ENCODE data around the gene STPG3.

The STPG3 gene

DNA sequence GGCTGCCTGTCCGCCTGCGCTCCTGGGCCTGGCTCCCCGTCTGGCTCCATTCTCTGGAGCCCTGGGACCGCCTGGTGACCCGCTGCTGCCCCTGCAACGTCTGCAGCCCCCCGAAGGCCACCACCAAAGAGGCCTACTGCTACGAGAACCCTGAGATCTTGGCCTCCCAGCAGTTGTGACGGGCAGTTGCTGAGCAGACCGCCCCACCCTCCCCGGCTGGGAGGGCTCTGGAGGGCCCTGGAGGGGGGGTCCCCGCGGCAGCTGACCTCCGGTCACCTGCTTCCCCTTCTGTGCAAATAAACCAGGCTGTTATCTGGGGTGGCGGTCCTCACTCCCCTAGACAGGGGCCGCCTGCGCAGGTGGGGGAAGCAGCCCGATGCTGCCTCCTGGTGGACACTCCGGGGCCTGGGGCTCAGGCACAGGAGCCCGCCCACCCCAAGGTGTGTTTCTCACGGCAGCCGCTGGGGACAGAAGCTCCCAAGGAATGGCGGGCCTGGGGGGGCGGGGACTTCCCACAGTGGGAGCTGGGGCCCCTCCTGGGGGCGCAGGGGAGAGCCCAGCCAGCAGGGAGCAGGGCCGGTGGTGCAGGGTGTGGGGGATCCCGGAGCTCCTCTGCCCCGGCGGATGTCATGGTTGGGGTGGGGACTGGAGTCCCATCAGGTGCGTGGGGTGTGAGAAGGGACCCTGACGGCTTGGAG lies 14.7 kb upstream of the STPG3 start:
- H3K27ac ChIP-seq, result peak overlapping the region; percentile 97
- TF ChIP-seq ZFX (IDR thresholded peaks at IDR 0.05; ENCODE audit: borderline replicate concordance), result no peak
- TF ChIP-seq, protein P1, sequence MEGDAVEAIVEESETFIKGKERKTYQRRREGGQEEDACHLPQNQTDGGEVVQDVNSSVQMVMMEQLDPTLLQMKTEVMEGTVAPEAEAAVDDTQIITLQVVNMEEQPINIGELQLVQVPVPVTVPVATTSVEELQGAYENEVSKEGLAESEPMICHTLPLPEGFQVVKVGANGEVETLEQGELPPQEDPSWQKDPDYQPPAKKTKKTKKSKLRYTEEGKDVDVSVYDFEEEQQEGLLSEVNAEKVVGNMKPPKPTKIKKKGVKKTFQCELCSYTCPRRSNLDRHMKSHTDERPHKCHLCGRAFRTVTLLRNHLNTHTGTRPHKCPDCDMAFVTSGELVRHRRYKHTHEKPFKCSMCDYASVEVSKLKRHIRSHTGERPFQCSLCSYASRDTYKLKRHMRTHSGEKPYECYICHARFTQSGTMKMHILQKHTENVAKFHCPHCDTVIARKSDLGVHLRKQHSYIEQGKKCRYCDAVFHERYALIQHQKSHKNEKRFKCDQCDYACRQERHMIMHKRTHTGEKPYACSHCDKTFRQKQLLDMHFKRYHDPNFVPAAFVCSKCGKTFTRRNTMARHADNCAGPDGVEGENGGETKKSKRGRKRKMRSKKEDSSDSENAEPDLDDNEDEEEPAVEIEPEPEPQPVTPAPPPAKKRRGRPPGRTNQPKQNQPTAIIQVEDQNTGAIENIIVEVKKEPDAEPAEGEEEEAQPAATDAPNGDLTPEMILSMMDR (IDR thresholded peaks at IDR 0.05), result peak; percentile 99

DNA sequence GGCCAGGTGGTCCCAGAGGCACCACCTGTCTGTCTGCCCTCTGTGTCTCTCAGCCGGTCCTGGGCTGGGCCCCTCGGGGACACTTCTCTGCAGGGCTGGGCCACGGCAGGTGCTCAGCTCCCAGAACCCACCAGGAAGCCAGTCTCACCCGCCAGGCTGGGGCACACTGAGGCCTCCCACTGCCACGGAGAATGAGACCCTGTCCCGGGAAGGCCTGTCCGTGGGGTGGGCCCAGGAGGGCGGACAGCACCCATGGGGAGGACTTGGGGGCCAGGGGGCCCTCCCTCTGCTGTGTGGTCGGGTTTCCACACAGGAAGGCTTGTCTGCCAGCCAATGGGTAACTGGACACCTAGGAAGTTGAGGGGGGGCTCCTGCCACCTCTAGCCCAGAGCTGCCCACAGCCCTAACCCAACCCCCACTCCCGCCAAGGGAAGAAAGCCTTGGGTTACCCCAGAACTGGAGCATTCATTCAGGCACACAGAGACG lies 14.1 kb upstream of the STPG3 start:
- TF ChIP-seq ZFX (IDR thresholded peaks at IDR 0.05; ENCODE audit: borderline replicate concordance), result no peak
- TF ChIP-seq, protein P1 (IDR thresholded peaks at IDR 0.05), result no peak
- peak overlapping the region; percentile 97 for H3K27ac ChIP-seq

DNA sequence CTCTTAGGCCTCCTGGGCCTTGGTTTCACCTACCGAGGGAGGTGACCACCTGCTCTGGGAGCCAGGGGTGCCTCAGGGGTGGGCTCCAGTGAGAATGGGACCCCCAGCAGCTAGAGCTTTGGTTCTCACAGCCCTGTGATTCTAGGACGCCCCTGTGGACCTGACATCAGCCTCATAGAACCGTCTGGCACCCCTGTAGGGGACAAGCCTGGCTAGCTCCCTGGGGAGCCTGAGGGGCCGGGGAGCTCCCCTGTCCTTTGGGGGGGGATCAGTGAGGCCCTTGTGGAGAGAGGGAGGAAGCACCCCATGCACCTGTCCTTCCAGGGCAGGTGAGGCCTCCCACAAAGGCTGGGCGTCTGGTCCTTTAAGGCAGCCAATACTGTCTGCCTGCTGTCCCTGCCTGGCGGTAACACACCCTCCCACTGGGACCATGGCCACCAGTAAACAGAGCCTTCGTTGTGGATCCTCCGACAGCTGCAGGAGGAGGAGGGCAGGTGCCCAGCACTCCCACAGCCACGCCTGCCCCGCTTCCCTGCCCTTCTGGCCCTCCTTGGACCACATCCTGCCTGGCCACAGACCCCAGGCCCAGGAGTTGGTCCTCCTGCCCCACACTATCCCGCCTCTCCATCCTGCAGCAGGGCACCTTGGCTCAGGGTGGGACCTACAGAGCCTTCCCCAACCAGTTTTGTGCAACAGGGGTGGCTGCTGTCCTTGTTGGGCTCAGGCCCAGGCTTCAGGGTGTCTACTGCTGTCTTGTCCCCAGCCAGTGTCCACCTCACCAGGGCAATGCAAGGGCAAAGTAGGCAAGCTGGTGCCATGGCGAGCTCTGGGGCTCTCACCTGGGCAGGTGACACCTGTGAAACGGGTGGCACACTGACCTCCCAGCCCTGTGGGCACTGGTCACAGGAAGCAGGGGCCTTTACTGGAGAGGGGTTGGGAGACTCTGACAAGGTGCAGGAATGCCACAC lies 13.0 kb upstream of the STPG3 start:
- peak overlapping the region; percentile 97 for H3K27ac ChIP-seq
- TF ChIP-seq ZFX (IDR thresholded peaks at IDR 0.05; ENCODE audit: borderline replicate concordance), result no peak
- TF ChIP-seq, protein P1 (IDR thresholded peaks at IDR 0.05), result no peak

DNA sequence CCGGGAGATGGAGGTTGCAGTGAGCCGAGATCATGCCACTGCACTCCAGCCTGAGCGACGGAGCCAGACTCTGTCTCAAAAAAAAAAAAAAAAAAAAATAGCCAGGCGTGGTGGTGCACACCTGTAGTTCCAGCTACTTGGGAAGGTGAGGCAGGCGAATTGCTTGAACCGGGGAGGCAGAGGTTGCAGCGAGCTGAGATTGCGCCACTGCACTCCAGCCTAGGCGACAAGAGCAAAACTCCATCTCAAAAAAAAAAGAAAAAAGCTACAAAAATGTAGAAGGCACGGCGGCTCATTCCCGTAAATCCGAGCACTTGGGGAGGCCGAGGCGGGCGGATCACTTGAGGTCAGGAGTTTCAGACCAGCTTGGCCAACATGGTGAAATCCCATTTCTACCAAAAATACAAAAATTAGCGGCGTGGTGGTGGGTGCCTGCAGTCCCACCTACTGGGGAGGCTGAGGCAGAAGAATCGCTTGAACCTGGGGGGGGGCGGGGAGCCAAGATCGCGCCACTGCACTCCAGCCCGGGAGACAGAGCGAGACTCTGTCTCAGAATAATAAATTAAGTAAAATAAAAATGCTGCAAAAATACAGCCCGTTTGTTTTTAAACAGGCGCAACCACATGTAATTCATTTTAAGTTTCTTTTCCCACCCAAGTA lies 11.4 kb upstream of the STPG3 start:
- H3K27ac ChIP-seq, result peak overlapping the region; percentile 97

DNA sequence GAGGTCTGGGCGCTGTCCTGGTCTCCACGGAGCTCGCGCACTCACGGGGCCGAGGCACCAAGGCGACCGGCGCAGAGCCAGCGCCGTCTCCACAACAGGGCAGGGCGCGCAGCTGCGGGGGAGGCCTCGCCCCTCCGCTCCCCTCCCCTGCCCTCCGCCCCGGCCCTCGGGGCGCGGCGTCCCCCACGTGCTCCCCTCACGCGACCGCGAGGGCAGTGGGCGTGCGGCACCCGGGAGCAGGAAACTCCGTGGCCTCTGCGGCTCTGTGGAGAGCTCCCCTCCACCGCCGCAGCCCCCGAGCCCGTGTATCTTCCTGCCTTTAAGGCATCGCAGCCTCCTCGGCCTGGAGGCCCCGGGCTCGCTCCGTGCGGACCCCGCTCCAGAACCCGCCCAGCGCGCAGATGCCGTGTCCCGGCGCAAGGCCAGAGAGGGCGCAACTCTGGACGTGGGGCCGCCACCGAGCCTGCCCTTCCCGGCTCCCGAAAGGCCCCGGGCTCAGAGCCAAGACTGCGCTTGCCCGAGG lies 10.7 kb upstream of the STPG3 start:
- H3K27ac ChIP-seq, result peak overlapping the region; percentile 97
- TF ChIP-seq ZFX (IDR thresholded peaks at IDR 0.05; ENCODE audit: borderline replicate concordance), result no peak
- TF ChIP-seq, protein P1 (IDR thresholded peaks at IDR 0.05), result no peak; the same call in 1 of the 2 replicates

DNA sequence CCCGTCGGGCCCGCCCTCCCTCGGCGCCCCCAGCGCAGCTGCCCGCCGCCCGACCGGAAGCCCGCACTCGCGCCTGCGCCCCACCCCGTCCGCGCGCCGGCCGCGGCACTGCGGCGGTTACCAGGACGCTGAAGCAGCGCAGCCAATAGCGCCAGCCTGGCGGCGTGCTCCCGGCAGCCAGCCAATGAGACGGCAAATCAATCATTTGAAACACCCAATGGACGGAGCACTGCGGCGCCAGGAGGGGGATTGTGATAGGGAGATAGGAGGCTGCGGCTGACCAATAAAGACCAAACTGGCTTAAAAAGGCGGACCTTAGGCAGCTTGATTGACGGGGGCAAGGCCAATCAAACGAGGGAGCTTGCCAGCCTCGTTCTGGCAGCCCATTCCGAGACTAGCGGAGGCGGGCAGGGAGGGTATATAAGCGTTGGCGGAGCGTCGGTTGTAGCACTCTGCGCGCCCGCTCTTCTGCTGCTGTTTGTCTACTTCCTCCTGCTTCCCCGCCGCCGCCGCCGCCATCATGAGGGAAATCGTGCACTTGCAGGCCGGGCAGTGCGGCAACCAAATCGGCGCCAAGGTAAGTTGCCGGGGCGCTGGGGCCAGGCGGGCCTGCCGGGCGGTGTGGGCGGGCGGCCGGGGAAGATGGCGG lies 10.1 kb upstream of the STPG3 start, which contains the start of gene TUBB4B:
TUBB4B (plus strand) TSS at position 447 of the 649 bp plus-strand sequence; CDS start at position 521, 74 bp downstream.
- peak within 1 kb of the TSS; percentile 97 for H3K27ac ChIP-seq
- TF ChIP-seq, protein P1 (IDR thresholded peaks at IDR 0.05), result no peak
- no peak for TF ChIP-seq ZFX (IDR thresholded peaks at IDR 0.05; ENCODE audit: borderline replicate concordance)
